Measurements from ENCODE around the gene S1PR4. TPM values are rescaled to one million over a fixed set of nuclear protein-coding genes. Genes with fewer than 3 reads are reported as not detected.

S1PR4 gene
- total and polyA plus RNA-seq, 2 of the 8 experiments (the other 6 are each of a cell fraction or from before 2014, with no cell fraction given): not detected

DNA sequence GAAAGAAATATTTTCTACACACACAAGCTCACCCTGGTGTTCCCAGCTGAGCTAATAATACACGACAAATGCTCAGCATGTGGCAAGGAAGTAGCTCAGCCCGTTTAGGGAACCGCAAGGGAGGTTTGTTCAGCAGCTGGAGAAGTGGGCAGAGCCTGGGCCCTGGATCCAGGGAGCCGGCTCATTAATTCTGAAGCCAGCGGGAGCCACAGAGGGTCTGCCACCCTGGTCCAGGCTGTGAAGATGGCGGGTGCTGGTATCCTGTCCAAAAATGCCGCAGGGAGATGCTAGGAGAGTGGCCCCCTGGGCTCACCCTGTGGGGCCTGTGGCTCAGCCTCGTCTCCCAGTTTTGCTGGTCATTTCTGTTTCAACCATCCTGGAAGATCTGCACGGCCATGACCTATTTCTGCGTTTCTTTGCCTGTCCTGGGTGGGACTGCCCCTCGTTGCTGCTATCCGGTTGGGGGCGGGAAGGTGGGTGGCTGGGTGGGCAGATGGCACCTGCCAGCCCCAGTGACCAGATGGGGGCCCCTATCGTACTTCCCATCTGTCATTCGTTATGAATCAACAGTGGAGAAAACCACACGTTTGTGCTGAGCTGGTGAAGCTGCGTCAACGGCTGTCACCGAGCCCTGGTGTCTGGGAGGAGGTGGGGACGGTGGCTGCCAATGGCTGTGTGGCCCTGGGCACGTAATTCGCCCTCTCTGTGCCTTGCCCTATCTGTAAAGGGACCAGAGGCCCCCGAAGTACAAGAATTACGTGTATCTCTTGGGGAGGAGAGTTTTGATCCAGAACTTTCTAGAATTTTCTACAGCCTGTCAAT, 45.4 kb upstream of the S1PR4 start (continued):
- TF ChIP-seq, protein P1, sequence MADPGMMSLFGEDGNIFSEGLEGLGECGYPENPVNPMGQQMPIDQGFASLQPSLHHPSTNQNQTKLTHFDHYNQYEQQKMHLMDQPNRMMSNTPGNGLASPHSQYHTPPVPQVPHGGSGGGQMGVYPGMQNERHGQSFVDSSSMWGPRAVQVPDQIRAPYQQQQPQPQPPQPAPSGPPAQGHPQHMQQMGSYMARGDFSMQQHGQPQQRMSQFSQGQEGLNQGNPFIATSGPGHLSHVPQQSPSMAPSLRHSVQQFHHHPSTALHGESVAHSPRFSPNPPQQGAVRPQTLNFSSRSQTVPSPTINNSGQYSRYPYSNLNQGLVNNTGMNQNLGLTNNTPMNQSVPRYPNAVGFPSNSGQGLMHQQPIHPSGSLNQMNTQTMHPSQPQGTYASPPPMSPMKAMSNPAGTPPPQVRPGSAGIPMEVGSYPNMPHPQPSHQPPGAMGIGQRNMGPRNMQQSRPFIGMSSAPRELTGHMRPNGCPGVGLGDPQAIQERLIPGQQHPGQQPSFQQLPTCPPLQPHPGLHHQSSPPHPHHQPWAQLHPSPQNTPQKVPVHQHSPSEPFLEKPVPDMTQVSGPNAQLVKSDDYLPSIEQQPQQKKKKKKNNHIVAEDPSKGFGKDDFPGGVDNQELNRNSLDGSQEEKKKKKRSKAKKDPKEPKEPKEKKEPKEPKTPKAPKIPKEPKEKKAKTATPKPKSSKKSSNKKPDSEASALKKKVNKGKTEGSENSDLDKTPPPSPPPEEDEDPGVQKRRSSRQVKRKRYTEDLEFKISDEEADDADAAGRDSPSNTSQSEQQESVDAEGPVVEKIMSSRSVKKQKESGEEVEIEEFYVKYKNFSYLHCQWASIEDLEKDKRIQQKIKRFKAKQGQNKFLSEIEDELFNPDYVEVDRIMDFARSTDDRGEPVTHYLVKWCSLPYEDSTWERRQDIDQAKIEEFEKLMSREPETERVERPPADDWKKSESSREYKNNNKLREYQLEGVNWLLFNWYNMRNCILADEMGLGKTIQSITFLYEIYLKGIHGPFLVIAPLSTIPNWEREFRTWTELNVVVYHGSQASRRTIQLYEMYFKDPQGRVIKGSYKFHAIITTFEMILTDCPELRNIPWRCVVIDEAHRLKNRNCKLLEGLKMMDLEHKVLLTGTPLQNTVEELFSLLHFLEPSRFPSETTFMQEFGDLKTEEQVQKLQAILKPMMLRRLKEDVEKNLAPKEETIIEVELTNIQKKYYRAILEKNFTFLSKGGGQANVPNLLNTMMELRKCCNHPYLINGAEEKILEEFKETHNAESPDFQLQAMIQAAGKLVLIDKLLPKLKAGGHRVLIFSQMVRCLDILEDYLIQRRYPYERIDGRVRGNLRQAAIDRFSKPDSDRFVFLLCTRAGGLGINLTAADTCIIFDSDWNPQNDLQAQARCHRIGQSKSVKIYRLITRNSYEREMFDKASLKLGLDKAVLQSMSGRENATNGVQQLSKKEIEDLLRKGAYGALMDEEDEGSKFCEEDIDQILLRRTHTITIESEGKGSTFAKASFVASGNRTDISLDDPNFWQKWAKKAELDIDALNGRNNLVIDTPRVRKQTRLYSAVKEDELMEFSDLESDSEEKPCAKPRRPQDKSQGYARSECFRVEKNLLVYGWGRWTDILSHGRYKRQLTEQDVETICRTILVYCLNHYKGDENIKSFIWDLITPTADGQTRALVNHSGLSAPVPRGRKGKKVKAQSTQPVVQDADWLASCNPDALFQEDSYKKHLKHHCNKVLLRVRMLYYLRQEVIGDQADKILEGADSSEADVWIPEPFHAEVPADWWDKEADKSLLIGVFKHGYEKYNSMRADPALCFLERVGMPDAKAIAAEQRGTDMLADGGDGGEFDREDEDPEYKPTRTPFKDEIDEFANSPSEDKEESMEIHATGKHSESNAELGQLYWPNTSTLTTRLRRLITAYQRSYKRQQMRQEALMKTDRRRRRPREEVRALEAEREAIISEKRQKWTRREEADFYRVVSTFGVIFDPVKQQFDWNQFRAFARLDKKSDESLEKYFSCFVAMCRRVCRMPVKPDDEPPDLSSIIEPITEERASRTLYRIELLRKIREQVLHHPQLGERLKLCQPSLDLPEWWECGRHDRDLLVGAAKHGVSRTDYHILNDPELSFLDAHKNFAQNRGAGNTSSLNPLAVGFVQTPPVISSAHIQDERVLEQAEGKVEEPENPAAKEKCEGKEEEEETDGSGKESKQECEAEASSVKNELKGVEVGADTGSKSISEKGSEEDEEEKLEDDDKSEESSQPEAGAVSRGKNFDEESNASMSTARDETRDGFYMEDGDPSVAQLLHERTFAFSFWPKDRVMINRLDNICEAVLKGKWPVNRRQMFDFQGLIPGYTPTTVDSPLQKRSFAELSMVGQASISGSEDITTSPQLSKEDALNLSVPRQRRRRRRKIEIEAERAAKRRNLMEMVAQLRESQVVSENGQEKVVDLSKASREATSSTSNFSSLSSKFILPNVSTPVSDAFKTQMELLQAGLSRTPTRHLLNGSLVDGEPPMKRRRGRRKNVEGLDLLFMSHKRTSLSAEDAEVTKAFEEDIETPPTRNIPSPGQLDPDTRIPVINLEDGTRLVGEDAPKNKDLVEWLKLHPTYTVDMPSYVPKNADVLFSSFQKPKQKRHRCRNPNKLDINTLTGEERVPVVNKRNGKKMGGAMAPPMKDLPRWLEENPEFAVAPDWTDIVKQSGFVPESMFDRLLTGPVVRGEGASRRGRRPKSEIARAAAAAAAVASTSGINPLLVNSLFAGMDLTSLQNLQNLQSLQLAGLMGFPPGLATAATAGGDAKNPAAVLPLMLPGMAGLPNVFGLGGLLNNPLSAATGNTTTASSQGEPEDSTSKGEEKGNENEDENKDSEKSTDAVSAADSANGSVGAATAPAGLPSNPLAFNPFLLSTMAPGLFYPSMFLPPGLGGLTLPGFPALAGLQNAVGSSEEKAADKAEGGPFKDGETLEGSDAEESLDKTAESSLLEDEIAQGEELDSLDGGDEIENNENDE (IDR thresholded peaks at IDR 0.05; ENCODE audit: insufficient replicate concordance, low read length): no peak
- TF ChIP-seq SAP30 (IDR thresholded peaks at IDR 0.05; ENCODE audit: insufficient read depth, insufficient replicate concordance, low read length): no peak
